ENCODE data around the gene NLGN4X. TPM values are rescaled to one million over a fixed set of nuclear protein-coding genes. Genes with fewer than 3 reads are reported as not detected.

The NLGN4X gene
- polyA plus RNA-seq, 1 of the 3 experiments (the other 2 are of a cell fraction): 0.05 TPM

GRCh38 chrX:6210230-6210629 lies 18.4 kb downstream of the NLGN4X start:
- H3K9me2 ChIP-seq: no peaks in the 10 kb centered on the region
- 74% methylated on average over 8 of the region's 8 CpGs for WGBS (ENCODE audit: low lambda C conversion rate)
- H2AFZ ChIP-seq (ENCODE audit: low read depth): no peak overlapping the region
- DNase-seq: no peak
- no peak overlapping the region for H3K9ac ChIP-seq
- H4K20me1 ChIP-seq (ENCODE audit: insufficient read depth): no peaks in the 10 kb centered on the region
- no peak overlapping the region for H3K4me3 ChIP-seq (ENCODE audit: low read depth in 2 of 2, low read length in 1 of 2)
- POLR2A ChIA-PET: no interaction called here
- CTCF ChIA-PET: no interaction called here
- H3K4me1 ChIP-seq (ENCODE audit: control insufficient read depth in 1 of 2, insufficient read depth in 2 of 2, low read depth in 1 of 2, low read length in 1 of 2): no peaks in the 10 kb centered on the region
- no peaks in the 10 kb centered on the region for H3F3A ChIP-seq (replicated peaks; ENCODE audit: insufficient read depth)
- no peak overlapping the region for H3K27ac ChIP-seq (ENCODE audit: low read depth in 2 of 2, low read length in 1 of 2)
- no peaks in the 10 kb centered on the region for H3K27me3 ChIP-seq (ENCODE audit: insufficient read depth)
- no peaks in the 10 kb centered on the region for H3K36me3 ChIP-seq (replicated peaks in 1 of 2; ENCODE audit: control insufficient read depth in 1 of 2, insufficient read depth in 2 of 2, low read length in 1 of 2)
- H3K79me2 ChIP-seq (ENCODE audit: insufficient read depth): no peaks in the 10 kb centered on the region
- H3K9me3 ChIP-seq: no peaks in the 10 kb centered on the region
- H3K4me2 ChIP-seq: no peak overlapping the region
- TF ChIP-seq NFIC (IDR thresholded peaks at IDR 0.05; ENCODE audit: borderline replicate concordance): no peak
- no peak for TF ChIP-seq GABPA (IDR thresholded peaks at IDR 0.05; ENCODE audit: low read depth)
- TF ChIP-seq FOXJ3 (CRISPR knock-in tag; IDR thresholded peaks at IDR 0.05): no peak
- TF ChIP-seq RCOR1 (IDR thresholded peaks at IDR 0.05; ENCODE audit: low read length): no peak
- no peak for TF ChIP-seq GATA2 (CRISPR knock-in tag; IDR thresholded peaks at IDR 0.05)
- no peak for TF ChIP-seq RAD21 (IDR thresholded peaks at IDR 0.05; ENCODE audit: low read length)
- TF ChIP-seq USF1 (IDR thresholded peaks at IDR 0.05; ENCODE audit: borderline replicate concordance, low read depth): no peak
- no peak for TF ChIP-seq CHD2 (IDR thresholded peaks at IDR 0.05; ENCODE audit: low read length, partially characterized antibody)
- TF ChIP-seq REST (IDR thresholded peaks at IDR 0.05; ENCODE audit: low read depth, low read length): no peak
- TF ChIP-seq FOXM1 (IDR thresholded peaks at IDR 0.05; ENCODE audit: low read depth): no peak
- no peak for TF ChIP-seq CTCF (IDR thresholded peaks at IDR 0.05)
- no peak for TF ChIP-seq TCF12 (IDR thresholded peaks at IDR 0.05)
- no peak for TF ChIP-seq RFX5 (IDR thresholded peaks at IDR 0.05; ENCODE audit: low read length)
- no peak for TF ChIP-seq MAX (IDR thresholded peaks at IDR 0.05; ENCODE audit: low read depth)
- TF ChIP-seq ELF1 (IDR thresholded peaks at IDR 0.05): no peak
- TF ChIP-seq IRF3 (IDR thresholded peaks at IDR 0.05; ENCODE audit: low read depth, low read length): no peak
- TF ChIP-seq TEAD4 (IDR thresholded peaks at IDR 0.05; ENCODE audit: borderline replicate concordance, insufficient read depth): no peak

All from SK-N-SH (cell line).